NCI-H748 treated with DMSO at 0.1 percent for 48 hours (cell line): Measurements from ENCODE around the gene STIP1.
"Not testable (repeated sequence)": the region's sequence is repeated elsewhere in the genome, so short reads cannot be mapped to it uniquely, and the experiment has no call there.

ENCODE experiments used
- DNase-seq: peaks from one replicate; lab custom pipeline; 2025; lab: John Stamatoyannopoulos, UW

The STIP1 gene

DNA sequence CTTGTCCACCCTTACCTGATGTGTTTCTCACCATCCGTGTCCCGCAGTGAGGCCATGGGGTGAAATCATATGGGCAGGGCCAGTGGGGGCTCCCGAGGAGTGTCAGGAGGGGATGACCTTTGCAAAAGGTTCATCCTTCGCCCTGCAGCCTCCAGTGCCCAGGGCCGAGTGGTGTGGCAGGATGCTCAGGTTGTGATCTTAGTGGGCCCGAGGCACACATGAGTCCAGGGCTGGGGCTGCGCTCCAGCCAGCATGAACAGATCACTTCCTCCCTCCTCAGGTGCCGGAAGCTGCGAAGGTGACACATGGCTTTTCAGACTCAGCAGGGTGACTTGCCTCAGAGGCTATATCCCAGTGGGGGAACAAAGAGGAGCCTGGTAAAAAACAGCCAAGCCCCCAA, 52.1 kb downstream of the STIP1 start:
- DNase-seq = no peak

DNA sequence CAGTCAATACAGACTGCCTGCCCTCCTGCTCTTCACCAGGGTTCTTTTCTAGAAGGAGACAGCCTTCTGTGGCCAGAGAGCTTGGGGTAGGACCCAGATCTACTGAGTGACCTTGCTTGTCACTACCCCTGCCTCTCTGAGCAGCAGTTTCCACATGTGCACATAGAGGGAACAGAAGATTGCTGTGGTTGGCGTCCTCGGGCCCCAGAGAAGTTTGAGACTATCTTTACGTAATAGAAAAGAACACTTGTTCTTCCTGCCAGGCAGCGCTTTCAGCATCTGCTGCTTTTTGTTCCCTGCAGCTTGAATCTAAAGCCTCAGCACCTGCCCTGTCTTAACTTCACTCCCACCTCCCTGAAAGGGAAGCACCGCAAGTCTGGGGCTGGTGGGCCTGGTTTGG, 53.0 kb downstream of the STIP1 start:
- DNase-seq = no peak

DNA sequence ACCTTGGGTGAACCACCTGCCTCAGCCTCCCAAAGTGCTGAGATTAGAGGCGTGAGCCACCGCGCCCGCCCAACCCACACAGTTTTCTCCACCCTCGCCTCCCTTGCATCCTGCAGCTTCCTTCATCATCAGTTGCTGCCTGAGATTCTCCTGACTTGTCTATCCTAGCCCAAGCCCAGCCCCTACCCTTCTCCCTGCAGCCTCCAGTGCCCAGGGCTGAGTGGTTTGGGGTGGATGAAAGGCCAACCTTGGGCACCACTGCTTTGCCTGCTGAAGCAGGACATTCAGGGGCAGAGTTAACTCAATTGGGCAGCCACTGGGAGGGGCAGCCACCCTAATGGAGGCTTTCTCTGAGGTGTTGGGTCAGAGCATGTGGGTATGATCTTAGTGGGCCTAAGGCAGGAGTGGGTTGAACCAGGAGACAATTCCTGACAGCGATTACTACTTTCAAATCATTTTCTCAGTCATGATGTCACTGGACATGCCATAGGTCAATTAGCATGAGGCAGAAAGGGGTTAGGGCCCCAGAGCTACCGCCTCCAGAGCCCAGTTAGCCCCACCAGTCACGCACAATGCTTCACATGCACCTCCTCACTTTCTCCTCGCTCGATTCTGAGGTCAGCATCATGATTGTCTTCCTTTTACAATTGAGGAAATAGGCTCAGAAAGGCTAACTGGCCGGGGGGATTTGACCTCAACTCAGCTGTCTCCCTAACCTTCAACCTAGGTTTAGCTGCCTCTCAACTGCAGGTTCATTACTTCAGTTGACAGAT, 53.9 kb downstream of the STIP1 start:
- DNase-seq = no peak

DNA sequence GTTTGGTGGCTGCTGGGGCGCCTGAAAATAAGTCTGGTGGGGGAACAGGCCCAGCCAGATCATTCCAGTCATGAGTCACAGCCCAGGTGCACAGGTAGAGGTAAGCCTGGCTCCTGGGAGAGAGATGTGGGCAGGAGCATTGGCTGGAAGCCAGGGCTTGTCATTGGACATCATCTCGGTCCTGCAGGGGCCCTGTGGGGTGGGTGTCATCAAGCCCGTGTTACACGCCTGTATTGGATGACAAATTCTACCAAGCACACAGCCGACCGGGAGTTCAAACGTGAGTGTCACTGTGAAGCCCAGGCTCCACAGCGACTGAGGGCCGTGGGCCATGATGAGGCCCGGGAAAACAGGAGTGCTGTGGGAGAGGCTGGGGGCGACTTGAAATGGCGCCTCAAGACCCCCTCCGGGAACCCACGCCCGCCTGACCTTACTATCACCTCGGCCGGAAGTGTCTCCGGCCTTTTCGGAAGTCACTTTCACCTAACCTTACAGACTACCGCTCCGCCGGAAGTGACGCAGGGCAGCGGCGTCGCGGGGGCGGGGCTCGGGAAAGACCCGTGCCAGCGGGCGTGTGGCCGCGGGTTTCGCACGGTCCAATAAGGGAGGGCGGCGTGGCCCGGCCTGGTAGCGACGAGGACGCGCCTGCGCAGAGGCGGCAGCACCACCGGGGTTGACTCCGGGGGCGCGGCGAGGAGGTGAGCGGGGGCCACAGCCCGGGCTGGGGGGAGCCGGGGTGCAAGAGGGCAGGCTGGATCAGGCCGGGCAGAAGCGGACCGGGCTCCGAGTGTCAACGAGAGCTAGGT, 54.7 kb downstream of the STIP1 start, which contains the start of gene FKBP2:
Gene FKBP2 (plus strand): TSS at position 661 of the 806 bp plus-strand sequence. CDS start 1,293 bp downstream, outside the sequence.
- DNase-seq = peak; percentile 76

DNA sequence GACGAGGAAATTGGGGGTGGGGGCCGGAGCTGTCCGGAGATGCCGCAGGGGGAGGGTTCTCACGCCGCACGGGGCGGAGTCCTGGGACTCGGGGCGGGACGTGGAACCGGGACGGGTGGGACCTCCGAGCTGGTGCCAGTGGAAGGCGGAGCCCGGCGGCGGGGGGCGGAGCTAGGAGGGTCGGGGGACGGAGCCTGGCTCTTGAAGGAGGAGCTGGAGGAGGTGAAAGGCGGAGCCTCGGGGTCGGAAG, 55.2 kb downstream of the STIP1 start:
- peak; percentile 96 for DNase-seq

DNA sequence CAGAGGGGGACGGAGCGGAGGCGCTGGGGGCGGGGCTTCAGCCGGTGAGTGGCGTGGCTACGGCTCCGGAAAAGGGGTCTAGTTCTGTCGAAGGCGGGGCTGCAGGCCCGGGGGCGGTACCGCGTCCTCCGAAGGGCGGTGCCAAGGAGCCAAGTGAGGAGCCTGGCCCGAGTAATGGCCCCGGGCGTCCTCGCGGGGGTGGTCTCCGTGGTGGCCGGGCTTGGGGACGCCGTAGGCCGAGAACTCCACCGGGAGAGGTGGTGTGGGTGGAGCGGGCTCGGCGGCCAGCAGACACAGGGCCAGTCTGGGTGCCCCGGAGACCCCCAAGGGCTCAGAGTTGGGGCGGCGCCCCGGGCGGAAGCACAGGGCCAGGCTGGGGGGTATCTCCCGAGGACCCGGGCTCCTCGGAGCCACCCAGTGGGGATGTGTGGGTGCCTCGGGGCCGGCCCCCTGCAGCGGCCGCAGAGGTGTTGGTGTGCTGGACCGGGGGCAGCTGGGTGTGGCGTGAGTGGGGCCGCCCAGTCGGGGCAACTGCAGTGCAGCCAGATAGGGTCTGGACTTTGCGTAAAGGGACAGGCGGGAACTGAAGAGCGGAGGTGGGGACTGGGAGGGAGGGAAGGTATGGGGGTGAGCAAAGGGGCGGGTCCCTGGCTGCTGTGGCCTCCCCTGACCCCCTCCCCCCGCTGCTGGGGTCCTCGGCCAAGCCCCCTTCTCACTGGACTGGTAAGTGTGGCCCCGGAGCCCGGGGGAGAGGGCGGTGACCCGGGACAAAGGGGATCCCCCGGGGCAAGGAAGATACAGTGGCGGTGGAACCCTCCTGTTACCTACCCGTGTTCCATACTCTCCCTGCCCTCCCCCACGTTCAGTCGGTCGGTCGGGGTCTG, 55.8 kb downstream of the STIP1 start:
- peak; percentile 27 for DNase-seq

DNA sequence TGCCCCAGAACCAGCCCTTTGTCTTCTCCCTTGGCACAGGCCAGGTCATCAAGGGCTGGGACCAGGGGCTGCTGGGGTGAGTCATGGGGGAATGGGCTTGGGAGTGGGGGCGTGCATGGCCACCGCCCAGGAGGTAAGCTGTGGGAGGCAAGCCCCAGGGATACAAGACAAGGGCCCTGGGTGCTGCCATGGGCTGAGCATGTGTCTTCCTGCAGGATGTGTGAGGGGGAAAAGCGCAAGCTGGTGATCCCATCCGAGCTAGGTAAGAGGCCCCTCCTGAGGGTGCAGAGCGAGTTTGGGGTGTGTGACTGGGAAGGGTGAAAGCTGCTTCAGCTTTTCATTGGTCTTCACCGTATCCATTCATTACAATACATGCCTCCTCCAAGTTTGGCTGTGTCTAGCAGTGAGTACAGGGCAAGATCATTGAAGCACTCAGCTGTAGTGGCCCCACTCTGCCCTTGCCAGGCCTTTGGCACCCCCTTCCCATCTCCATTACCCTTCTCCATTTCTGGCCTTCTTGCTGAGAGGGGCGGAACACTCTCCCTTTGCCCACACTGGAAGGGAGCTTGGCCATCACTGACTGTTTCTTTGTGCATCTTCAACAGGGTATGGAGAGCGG, 57.4 kb downstream of the STIP1 start:
- DNase-seq = no peak

DNA sequence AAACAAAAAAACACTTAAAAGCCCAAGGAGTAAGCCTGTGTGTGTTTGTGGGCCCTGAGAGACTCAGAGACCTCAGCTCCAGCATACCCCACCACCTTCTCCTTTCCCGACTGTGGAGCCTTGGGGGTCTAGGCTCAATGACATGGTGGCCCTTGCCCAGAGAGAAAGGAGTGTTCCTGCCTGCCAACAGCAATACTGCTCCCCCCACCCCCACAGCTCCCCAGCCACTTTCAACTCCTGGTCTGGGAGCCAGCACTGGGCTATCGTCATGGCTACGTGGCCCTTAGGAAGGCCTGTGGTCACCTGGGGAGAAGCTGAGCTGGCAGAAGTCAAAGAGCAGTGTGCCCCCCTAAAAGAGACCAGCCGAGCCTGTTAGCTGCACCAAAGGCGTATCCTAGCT, 58.1 kb downstream of the STIP1 start:
- no peak for DNase-seq

DNA sequence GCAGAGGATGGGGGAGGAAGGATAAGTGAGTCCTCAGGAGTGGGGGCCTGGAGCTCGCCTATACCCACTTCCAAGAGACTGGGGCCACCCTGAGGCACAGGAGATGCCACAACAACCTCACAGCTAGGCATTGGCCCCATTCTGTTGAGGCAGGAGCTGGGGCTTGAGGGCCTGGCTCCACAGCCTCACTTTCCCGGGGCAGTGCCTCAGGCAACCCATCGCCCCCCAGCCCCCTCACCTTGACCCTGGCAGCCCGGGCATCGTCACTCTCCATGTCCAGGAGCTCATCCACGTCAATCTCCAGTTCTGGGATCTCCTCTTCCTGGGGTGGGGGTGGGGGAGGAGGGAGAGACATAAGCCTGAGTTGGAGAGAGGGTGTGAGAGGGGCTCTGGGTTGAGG, 59.0 kb downstream of the STIP1 start:
- DNase-seq = no peak

DNA sequence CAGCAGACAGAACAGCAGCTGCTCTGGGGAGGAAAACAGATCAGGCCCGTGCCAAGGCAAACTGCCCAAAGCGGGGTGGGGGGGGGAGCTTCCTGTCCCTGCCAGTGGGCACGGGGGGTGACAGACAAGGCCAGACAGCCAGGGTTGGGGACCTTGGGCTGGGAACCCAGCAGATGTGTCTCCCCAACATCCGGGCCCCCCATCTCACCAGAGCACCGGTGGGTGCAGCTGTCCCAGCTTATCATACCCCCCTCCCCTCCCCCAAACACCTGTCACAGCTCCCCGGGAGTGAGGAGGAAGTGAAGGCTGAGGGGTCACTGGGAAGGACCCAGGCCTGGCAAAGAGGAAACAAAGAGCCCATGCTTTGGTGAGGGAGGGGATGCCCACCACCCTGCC, 59.4 kb downstream of the STIP1 start:
- no peak for DNase-seq

DNA sequence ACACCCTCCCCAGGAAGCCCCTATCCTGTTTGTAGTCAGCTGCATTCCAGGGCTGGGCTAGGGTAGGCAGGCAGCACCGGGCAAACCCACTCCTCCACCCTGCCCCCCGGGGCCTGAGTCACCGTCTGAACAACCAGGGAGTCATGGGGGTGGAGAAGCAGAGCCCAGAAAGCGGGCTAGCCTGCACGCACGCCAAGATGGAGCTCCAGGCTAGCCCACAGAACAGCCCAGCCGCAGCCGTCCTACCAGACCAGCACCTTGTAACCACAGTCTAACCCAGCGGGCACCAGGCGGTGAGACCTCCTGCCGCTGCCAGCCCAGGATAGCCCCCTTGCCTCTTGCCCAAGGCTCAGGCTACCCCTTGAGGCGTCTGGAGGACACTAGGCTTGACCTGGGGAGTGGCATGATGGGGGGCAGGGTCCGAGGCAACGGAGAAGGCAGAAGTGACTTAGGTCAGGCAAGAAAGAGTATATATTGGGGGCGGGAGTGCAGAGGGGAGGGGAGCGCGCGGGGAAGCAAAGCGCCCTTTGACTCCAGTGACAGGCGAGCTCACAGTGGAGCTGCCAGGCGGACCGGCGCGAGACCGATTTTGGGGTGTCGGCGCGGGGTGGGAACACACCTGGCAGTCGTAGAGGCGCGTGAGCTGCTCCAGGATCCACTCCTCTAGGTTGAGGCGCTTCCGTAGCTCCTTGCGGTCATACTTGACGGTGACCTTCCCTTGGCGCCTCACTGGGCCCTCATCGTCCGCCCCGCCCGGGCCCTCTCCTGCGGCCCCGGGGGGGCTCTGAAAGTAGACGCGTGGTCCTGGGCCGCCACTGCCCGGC, 60.0 kb downstream of the STIP1 start:
- no peak for DNase-seq

DNA sequence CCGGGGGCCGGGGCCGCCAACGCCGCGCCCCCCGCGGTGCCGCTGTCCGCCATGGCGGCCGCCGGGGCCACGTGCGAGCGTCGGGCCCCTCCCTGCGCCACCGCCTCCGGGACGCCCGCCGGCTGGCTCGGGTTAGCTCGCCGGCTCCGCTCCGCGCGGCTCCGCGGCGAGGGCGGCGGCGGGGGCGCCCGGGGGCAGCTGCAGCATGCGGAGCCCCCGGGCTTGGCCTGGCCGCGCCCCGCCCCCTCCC, 60.6 kb downstream of the STIP1 start:
- not testable (repeated sequence) for DNase-seq

DNA sequence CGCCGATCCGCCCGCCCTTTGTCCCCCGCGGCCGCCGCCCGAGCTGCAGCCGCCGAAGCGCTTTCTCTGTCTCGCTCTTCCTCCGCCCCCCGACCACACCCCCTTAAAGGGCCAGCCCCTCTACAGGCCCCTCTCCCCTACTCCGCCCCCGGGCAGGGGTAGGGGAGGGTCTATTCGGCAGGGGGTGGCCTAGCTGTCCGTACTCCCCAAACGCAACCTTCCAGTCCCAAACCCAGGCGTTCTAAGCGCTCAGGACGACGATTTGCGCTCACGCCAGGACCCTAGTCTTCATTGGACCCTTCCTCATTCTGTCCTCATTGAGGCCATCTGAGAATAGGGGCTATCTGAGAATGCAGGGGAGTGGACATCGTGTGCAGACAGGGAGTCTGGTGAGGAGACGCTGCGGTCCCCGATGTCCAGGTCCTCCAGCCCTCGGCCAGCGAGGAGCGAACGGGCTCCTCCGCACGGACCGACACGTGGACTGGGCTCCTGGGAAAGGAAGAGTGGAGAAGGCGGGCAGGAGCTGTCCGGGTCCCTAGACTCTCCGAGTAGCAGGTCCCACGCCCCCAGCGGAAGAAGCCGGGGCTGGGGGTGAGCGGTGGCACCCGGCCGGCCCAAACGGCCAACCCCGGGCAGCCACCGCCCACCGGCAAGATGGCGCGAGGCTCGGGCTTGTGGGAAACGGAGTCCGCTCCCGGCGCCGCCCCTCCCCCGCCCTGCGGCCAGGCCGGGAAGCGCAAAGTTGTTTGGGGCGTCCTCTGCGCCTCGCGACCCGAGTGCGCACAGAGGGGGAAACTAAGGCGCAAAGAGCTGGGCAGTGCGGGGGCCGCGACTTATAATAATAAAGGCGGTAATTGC, 61.1 kb downstream of the STIP1 start, which contains the start of gene PPP1R14B:
Gene PPP1R14B (minus strand): TSS at position 73 of the 858 bp plus-strand sequence. CDS start 270 bp downstream, outside the sequence.
- peak; percentile 64 for DNase-seq

DNA sequence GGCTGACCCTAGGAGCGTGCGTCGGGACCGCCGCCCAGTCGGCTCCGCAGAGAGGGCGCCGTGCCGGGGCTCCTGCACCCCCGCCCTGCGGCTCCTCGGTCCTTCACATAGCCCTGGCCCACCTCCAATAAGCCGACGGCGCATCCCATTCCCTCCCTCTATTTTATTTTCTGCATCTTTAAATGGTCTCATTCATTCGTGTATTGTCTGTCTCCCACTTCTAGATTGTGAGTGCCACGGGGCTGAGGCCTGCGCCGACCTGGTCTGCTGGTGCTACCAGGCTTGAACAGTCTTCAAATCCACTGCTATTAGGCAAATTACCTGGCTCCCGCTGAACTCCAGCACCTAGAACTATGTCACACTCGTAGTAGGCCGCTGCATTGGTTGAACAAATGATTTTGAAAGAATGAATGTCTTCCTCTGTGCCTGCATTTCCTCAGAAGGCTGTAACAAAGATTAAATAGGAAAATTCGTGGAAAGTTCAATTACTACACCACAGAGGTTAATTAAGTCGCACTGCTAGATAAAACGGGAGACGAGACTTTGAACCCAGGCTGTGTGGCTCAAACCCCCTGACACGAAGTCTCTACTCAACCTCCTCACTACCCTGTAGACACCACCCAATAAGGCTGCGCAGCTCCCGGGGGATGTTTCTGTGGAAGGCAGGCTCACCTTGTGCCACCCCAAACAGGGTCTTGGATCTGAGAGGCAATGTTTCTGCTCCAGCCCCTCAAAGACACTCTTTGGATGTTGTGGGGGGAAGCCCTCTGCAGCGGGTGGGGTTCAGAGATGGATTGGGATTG, 62.0 kb downstream of the STIP1 start:
- DNase-seq = no peak

DNA sequence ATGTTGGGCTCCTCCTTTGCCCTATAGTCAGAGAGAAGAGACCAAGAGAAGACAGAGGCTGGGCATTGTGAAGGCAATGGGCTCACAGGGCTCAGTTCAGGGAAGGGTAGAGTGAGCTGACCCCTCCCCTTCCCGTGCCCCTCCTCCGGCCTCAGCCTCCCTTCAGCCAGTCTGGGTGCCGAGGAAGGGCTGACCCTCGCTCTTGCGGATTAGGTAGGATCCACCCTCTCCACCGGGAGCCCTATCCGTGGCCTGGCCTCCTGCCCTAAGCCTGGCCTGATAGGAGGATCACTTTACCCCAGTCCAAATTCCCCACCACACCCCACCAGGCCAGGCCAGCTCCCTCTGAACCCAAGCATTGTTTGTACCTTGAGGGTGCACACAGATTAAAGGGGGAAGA, 62.6 kb downstream of the STIP1 start:
- no peak for DNase-seq

DNA sequence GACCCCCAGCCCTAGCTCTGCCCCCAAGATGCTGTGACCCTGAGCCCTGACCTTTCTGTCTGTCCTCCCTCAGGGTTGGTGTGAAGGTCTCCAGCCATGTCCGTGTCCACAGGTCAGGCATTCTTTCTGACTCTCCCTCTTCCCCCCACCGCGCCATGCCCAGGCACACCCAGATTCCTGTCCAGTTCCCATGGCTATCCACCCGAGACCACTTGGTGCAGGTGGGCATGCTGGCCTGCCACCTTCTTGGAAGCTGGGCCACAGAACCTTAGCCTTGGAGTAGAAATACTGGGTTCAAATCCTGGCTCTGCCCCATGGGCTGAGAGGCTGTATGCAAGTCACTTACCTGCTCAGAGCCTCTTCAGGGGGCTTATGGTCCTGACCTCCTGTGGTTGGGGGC, 63.1 kb downstream of the STIP1 start:
- no peak for DNase-seq

DNA sequence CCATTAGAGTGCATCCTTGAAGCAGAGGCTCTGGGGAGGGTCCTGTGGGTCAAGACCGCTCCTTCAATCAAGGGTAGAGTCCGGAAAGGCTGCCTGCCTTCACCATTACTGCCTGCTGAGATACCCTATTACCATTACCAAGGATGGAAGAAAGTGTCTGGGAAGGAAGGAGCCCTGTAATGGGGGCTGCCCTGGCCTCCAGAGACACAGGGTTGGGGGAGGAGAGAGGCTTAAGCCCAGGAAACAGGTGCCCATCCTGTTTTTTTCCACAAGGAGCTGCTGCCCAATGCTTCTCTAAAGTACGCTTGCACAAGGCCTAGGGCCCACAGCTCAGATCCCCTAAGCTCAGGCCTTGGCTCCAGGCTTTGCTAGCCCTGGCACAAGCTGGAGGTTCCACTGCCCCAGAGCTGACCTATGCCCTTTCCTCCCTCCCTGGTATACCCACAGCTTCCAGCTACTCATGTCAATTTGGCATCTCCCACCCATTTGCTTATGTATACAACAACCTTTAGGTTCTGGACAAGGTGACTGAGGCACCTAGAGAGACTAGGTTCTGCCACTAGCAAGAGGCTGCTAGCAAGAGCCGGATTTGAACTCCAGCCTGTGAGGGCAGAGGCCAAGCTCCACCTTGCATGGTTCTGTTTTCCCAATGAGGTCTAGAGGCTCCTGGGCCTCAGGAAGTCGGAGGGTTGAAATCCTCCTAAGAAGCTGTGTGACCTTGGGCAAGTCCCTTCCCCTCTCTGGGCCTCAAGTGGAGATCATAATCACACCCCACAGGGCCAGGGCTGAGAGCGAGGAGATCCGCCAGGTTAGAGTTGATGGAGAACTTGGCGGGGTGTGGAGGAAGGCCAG, 63.8 kb downstream of the STIP1 start:
- no peak for DNase-seq

DNA sequence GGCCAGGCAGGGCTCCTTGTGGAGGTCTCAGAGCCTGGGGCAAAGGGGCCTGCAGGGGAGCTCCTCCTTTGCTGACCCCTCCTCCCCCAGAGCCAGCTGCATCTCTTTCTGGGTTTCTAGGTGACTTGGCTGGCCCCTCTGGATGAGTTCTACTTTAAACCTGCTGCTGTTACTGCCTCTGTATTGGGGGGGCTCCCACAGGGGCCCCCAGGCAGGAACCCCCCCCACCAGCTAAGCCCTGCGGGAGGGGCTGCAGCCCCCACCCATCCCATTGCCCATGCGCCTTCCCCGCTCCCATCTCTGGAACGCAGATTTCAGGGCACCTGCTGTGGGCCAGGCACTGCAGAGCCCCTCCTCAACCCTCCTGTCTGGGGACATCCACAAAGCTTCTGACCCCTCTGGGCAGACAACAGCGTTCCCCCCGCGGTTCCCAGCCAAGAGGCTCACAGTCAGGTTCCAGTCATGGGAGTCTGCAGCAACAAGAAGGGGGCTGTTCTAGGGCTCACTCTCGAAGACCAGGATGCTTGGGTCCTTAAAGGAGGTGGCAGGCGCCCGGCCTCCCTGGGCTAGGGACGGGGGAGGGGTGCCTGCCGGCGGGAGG, 64.5 kb downstream of the STIP1 start:
- no peak for DNase-seq
